ENCODE results near the gene SIK3. TPM values are rescaled to one million over a fixed set of nuclear protein-coding genes. Genes with fewer than 3 reads are reported as not detected.

The SIK3 gene
- polyA plus RNA-seq, 1 of the 3 experiments (the other 2 are of a cell fraction) = 5.1 TPM

DNA sequence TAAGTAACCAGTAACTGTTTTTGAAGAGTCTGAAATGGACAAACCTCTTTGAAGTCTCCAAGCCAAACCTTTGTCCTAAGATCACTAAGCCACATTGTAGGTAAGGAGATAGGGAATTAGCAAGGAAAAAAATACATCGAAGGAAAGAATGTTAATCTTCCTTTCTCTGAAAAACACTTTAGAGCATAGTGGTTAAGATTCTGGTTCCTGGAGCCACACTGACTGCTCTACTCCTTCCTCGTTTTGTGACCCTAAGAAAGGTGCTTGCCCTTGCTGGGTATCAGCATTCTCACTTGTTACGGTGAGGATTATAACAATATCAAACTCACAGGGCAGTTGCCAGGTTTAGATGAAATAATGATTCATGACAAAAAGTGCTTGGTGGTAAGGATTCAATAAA lies 104.0 kb downstream of the SIK3 start:
- POLR2A ChIA-PET = no interaction called here
- peaks cover 14% of the 10 kb centered on the region for H3K79me2 ChIP-seq (ENCODE audit: insufficient read depth)
- peaks cover 0 to 4% of the 10 kb centered on the region in 2 experiments; a peak in 2 of 4 replicates for H3K4me1 ChIP-seq (ENCODE audit: control insufficient read depth in 1 of 2, insufficient read depth in 2 of 2, low read depth in 1 of 2, low read length in 1 of 2)
- no peak overlapping the region for H3K9ac ChIP-seq
- no peaks in the 10 kb centered on the region for H3K9me3 ChIP-seq
- H3K4me2 ChIP-seq = no peak overlapping the region
- no peak overlapping the region for H2AFZ ChIP-seq (ENCODE audit: low read depth)
- H3F3A ChIP-seq (replicated peaks; ENCODE audit: insufficient read depth) = no peaks in the 10 kb centered on the region
- DNase-seq = no peak
- no peaks in the 10 kb centered on the region for H3K9me2 ChIP-seq
- H3K36me3 ChIP-seq (replicated peaks in 1 of 2; ENCODE audit: control insufficient read depth in 1 of 2, insufficient read depth in 2 of 2, low read length in 1 of 2) = no peaks in the 10 kb centered on the region
- CTCF ChIA-PET = interaction anchor here (0.5 to 1.2 kb wide), 5 partner anchors 9 to 33 kb away, joined by 3 read pairs; no protein-coding TSS in a partner anchor
- TF ChIP-seq MXI1 (IDR thresholded peaks at IDR 0.05; ENCODE audit: low read depth, low read length) (no peak), REST (IDR thresholded peaks at IDR 0.05; ENCODE audit: low read depth, low read length) (no peak), FOSL2 (IDR thresholded peaks at IDR 0.05; ENCODE audit: borderline replicate concordance, low read depth) (no peak), GATA2 (CRISPR knock-in tag; IDR thresholded peaks at IDR 0.05) (no peak), FOXJ3 (CRISPR knock-in tag; IDR thresholded peaks at IDR 0.05) (no peak), RAD21 (IDR thresholded peaks at IDR 0.05; ENCODE audit: low read length) (no peak), ELF1 (IDR thresholded peaks at IDR 0.05) (no peak), USF1 (IDR thresholded peaks at IDR 0.05; ENCODE audit: borderline replicate concordance, low read depth) (no peak), SIN3A (IDR thresholded peaks at IDR 0.05; ENCODE audit: borderline replicate concordance, low read depth, low read length) (no peak), RFX5 (IDR thresholded peaks at IDR 0.05; ENCODE audit: low read length) (no peak), NRF1 (IDR thresholded peaks at IDR 0.05; ENCODE audit: low read depth, low read length) (no peak), TCF12 (IDR thresholded peaks at IDR 0.05) (no peak), JUND (IDR thresholded peaks at IDR 0.05) (no peak)
- TF ChIP-seq, protein P1, sequence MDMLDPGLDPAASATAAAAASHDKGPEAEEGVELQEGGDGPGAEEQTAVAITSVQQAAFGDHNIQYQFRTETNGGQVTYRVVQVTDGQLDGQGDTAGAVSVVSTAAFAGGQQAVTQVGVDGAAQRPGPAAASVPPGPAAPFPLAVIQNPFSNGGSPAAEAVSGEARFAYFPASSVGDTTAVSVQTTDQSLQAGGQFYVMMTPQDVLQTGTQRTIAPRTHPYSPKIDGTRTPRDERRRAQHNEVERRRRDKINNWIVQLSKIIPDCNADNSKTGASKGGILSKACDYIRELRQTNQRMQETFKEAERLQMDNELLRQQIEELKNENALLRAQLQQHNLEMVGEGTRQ (IDR thresholded peaks at IDR 0.05; ENCODE audit: borderline replicate concordance, low read depth, low read length) = no peak
- TF ChIP-seq, protein P2, sequence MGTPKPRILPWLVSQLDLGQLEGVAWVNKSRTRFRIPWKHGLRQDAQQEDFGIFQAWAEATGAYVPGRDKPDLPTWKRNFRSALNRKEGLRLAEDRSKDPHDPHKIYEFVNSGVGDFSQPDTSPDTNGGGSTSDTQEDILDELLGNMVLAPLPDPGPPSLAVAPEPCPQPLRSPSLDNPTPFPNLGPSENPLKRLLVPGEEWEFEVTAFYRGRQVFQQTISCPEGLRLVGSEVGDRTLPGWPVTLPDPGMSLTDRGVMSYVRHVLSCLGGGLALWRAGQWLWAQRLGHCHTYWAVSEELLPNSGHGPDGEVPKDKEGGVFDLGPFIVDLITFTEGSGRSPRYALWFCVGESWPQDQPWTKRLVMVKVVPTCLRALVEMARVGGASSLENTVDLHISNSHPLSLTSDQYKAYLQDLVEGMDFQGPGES (IDR thresholded peaks at IDR 0.05; ENCODE audit: low read depth, low read length) = no peak
- TF ChIP-seq, protein P3, sequence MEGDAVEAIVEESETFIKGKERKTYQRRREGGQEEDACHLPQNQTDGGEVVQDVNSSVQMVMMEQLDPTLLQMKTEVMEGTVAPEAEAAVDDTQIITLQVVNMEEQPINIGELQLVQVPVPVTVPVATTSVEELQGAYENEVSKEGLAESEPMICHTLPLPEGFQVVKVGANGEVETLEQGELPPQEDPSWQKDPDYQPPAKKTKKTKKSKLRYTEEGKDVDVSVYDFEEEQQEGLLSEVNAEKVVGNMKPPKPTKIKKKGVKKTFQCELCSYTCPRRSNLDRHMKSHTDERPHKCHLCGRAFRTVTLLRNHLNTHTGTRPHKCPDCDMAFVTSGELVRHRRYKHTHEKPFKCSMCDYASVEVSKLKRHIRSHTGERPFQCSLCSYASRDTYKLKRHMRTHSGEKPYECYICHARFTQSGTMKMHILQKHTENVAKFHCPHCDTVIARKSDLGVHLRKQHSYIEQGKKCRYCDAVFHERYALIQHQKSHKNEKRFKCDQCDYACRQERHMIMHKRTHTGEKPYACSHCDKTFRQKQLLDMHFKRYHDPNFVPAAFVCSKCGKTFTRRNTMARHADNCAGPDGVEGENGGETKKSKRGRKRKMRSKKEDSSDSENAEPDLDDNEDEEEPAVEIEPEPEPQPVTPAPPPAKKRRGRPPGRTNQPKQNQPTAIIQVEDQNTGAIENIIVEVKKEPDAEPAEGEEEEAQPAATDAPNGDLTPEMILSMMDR (IDR thresholded peaks at IDR 0.05) = no peak
- WGBS (ENCODE audit: low lambda C conversion rate) = 84% methylated on average over 3 of the region's 3 CpGs
- H3K27me3 ChIP-seq (ENCODE audit: insufficient read depth) = no peaks in the 10 kb centered on the region
- no peak overlapping the region for H3K27ac ChIP-seq (ENCODE audit: low read depth in 2 of 2, low read length in 1 of 2)
- H4K20me1 ChIP-seq (ENCODE audit: insufficient read depth) = no peaks in the 10 kb centered on the region
- no peak overlapping the region for H3K4me3 ChIP-seq (ENCODE audit: low read depth in 2 of 2, low read length in 1 of 2)
